Muscle of leg (tissue), 11 donors: Measurements from ENCODE around the gene FIZ1. TPM values are rescaled to one million over a fixed set of nuclear protein-coding genes. Genes with fewer than 3 reads are reported as not detected.

Experiments used
- DNase-seq: peaks from one replicate; pipeline ENCODE4 v3.0.0; 2013
- H3K27ac ChIP-seq: one replicate; pipeline ENCODE4 v1.5.1; 2013; ENCODE audit warnings: mild to moderate bottlenecking, low read length, control low read depth
- H3K27me3 ChIP-seq: one replicate; pipeline ENCODE4 v1.6.1; 2013; ENCODE audit warnings: low read length; ENCODE audit not compliant: control insufficient read depth, insufficient read depth
- H3K36me3 ChIP-seq: one replicate; pipeline ENCODE4 v1.6.1; 2013; ENCODE audit warnings: low read length; ENCODE audit not compliant: control insufficient read depth, insufficient read depth
- H3K4me1 ChIP-seq: one replicate; pipeline ENCODE4 v1.6.1; 2013; ENCODE audit warnings: low read length; ENCODE audit not compliant: control insufficient read depth, insufficient read depth
- H3K4me3 ChIP-seq: one replicate; pipeline ENCODE4 v1.5.1; 2013; ENCODE audit warnings: low read length, control low read depth
- H3K9me3 ChIP-seq: replicated peaks from 2 replicates; pipeline ENCODE4 v1.6.1; 2013; ENCODE audit warnings: low read depth, low read length; ENCODE audit not compliant: control insufficient read depth
- WGBS: methylation state at CpG from one replicate; pipeline ENCODE4 v1.1.5; 2013; ENCODE audit warnings: missing lambda C conversion rate; ENCODE audit not compliant: insufficient coverage; 5-methylcytosine and 5-hydroxymethylcytosine counted together
- polyA plus RNA-seq, 8 donors: library from polyadenylated mRNA; unstranded; fragments of 120-200 nt; gene quantifications; one replicate each; pipeline versions ENCODE4 v1.2.1 to v1.2.3, GENCODE V29; 2013; ENCODE audit warnings: inconsistent platforms in 1 of 8, low replicate concordance in 1 of 8; ENCODE audit not compliant: insufficient read length in 8 of 8, insufficient read depth in 1 of 8
- total RNA-seq: library from RNA; stranded (reverse); fragments of 120-200 nt; gene quantifications from one replicate; pipeline ENCODE4 v1.2.4, GENCODE V29; 2013

The FIZ1 gene
- total and polyA plus RNA-seq, 9 donors, result 3.7 to 15.1 (median 12.1) TPM

- H3K27ac ChIP-seq, result no peak overlapping the region
- 42% methylated on average over 10 of the region's 13 CpGs for WGBS
- peaks cover 21% of the 10 kb centered on the region for H3K4me1 ChIP-seq
Measured at GRCh38 chr19:55553217-55554182, 45.8 kb downstream of the FIZ1 start.

GRCh38 chr19:55552620-55553019 is 46.7 kb downstream of the FIZ1 start:
- Histone ChIP-seq H3K27me3 (peaks cover 17% of the 10 kb centered on the region), H3K36me3 (no peaks in the 10 kb centered on the region), H3K9me3 (no peaks in the 10 kb centered on the region), H3K27ac (no peak overlapping the region), H3K4me3 (no peak overlapping the region), H3K4me1 (peaks cover 21% of the 10 kb centered on the region)
- WGBS, result 26% methylated on average over 8 of the region's 13 CpGs
- DNase-seq, result no peak

More at GRCh38 chr19:55553217-55554182, 45.8 kb downstream of the FIZ1 start:
- Histone ChIP-seq H3K27me3 (peaks cover 17% of the 10 kb centered on the region), H3K4me3 (no peak overlapping the region), H3K9me3 (no peaks in the 10 kb centered on the region), H3K36me3 (no peaks in the 10 kb centered on the region)
- no peak for DNase-seq

- 57% methylated on average over 1 of the region's 5 CpGs for WGBS
- no peak overlapping the region for H3K27ac ChIP-seq
- no peak for DNase-seq
Measured at GRCh38 chr19:55552206-55552605, 47.1 kb downstream of the FIZ1 start.

GRCh38 chr19:55550321-55550650 is 49.0 kb downstream of the FIZ1 start:
- DNase-seq, result no peak
- H3K4me1 ChIP-seq, result peaks cover 45% of the 10 kb centered on the region
- no peaks in the 10 kb centered on the region for H3K9me3 ChIP-seq
- H3K27ac ChIP-seq, result no peak overlapping the region
- 80% methylated on average over 1 of the region's 7 CpGs for WGBS
- peaks cover 20% of the 10 kb centered on the region for H3K27me3 ChIP-seq
- no peaks in the 10 kb centered on the region for H3K36me3 ChIP-seq
- no peak overlapping the region for H3K4me3 ChIP-seq

More at GRCh38 chr19:55552206-55552605, 47.1 kb downstream of the FIZ1 start:
- Histone ChIP-seq H3K4me1 (peaks cover 25% of the 10 kb centered on the region), H3K4me3 (no peak overlapping the region), H3K9me3 (no peaks in the 10 kb centered on the region), H3K27me3 (peaks cover 17% of the 10 kb centered on the region), H3K36me3 (no peaks in the 10 kb centered on the region)

GRCh38 chr19:55549500-55550320 is 49.6 kb downstream of the FIZ1 start:
- Histone ChIP-seq H3K36me3 (no peaks in the 10 kb centered on the region), H3K4me1 (peaks cover 47% of the 10 kb centered on the region), H3K4me3 (no peak overlapping the region), H3K9me3 (no peaks in the 10 kb centered on the region), H3K27me3 (peaks cover 22% of the 10 kb centered on the region), H3K27ac (no peak overlapping the region)
- DNase-seq, result no peak
- 9% methylated on average over 13 of the region's 36 CpGs for WGBS

GRCh38 chr19:55546822-55547614 is 52.3 kb downstream of the FIZ1 start:
- 29% methylated on average over 7 of the region's 17 CpGs for WGBS
- Histone ChIP-seq H3K27ac (no peak overlapping the region), H3K27me3 (peaks cover 16% of the 10 kb centered on the region), H3K4me3 (no peak overlapping the region), H3K36me3 (no peaks in the 10 kb centered on the region), H3K4me1 (peaks cover 39% of the 10 kb centered on the region), H3K9me3 (no peaks in the 10 kb centered on the region)
- peak; percentile 72 for DNase-seq

- WGBS, result 44% methylated on average over 8 of the region's 11 CpGs
- H3K27me3 ChIP-seq, result peaks cover 16% of the 10 kb centered on the region
- H3K4me3 ChIP-seq, result no peak overlapping the region
- DNase-seq, result no peak
- no peaks in the 10 kb centered on the region for H3K9me3 ChIP-seq
- no peaks in the 10 kb centered on the region for H3K36me3 ChIP-seq
- no peak overlapping the region for H3K27ac ChIP-seq
- peaks cover 40% of the 10 kb centered on the region for H3K4me1 ChIP-seq
Measured at GRCh38 chr19:55546011-55546410, 53.3 kb downstream of the FIZ1 start.

- H3K27ac ChIP-seq, result no peak within 1 kb of the TSS
- H3K9me3 ChIP-seq, result no peaks in the 10 kb centered on the region
- DNase-seq, result no peak
- peaks cover 45% of the 10 kb centered on the region for H3K4me1 ChIP-seq
- H3K27me3 ChIP-seq, result peaks cover 16% of the 10 kb centered on the region
- H3K4me3 ChIP-seq, result no peak within 1 kb of the TSS
- H3K36me3 ChIP-seq, result no peaks in the 10 kb centered on the region
- WGBS, result 78% methylated on average over 9 of the region's 10 CpGs
Measured at GRCh38 chr19:55545443-55545842, 53.9 kb downstream of the FIZ1 start, which contains the start of gene SBK3. SBK3 (minus strand) TSS chr19:55545543; CDS start chr19:55545543, 0 bp downstream.

GRCh38 chr19:55544776-55545439 is 54.4 kb downstream of the FIZ1 start:
- H3K27ac ChIP-seq, result no peak overlapping the region
- peaks cover 47% of the 10 kb centered on the region for H3K4me1 ChIP-seq
- 69% methylated on average over 14 of the region's 23 CpGs for WGBS
- H3K4me3 ChIP-seq, result no peak overlapping the region
- H3K27me3 ChIP-seq, result peaks cover 11% of the 10 kb centered on the region
- no peaks in the 10 kb centered on the region for H3K36me3 ChIP-seq
- DNase-seq, result no peak
- no peaks in the 10 kb centered on the region for H3K9me3 ChIP-seq
